K562 (cell line): ENCODE data around the gene MCAM. TPM values are rescaled to one million over a fixed set of nuclear protein-coding genes. Genes with fewer than 3 reads are reported as not detected.
A peak's percentile ranks its signal among the peaks of the same experiment; 100 is the strongest.

Source experiments
- CBFA2T2 ChIP-seq: fragments of 450-650 bp; conservative IDR thresholded peaks from 2 replicates; pipeline ENCODE4 v1.6.1; 2017; ENCODE audit warnings: mild to moderate bottlenecking
- CBX5 ChIP-seq: IDR thresholded peaks from 2 replicates; pipeline ENCODE4 v1.6.1; 2014; ENCODE audit warnings: low read depth, borderline replicate concordance
- DPF2 ChIP-seq: fragments of 450-650 bp; IDR thresholded peaks from 2 replicates; pipeline ENCODE4 v1.6.1; 2016
- ESRRA ChIP-seq: fragments of 450-650 bp; IDR thresholded peaks from 2 replicates; pipeline ENCODE4 v1.6.1; 2014; ENCODE audit warnings: low read depth, mild to moderate bottlenecking, moderate library complexity, borderline replicate concordance
- ETV5 ChIP-seq: sonication (generic); formaldehyde crosslinking; IDR thresholded peaks from 2 replicates; pipeline ENCODE4 v1.4.0; 2020; ENCODE audit warnings: low read depth, mild to moderate bottlenecking, missing genetic modification reagents
- KLF16 ChIP-seq: IDR thresholded peaks from 2 replicates; pipeline ENCODE4 v1.6.1; 2016; ENCODE audit warnings: antibody characterized with exemption
- MAZ ChIP-seq, 2 experiments: fragments of 450-650 bp in 1 of 2; sonication (generic) in 1 of 2; formaldehyde crosslinking; IDR thresholded peaks in 1 of 2; conservative IDR thresholded peaks in 1 of 2; 2 replicates each; pipeline versions ENCODE4 v1.4.0 to v1.5.0; 2020; ENCODE audit warnings: mild to moderate bottlenecking in 1 of 2, missing genetic modification reagents in 1 of 2
- MYC ChIP-seq, 2 experiments: fragments of 250-450 bp in 1 of 2; sonication (Bioruptor Pico) in 1 of 2; IDR thresholded peaks; 2 replicates each; pipeline versions ENCODE4 v1.5.1 to v1.6.1; 2012 to 2021; ENCODE audit warnings: low read depth in 2 of 2, borderline replicate concordance in 1 of 2, improper control_type of control experiment in 1 of 2, low read length in 1 of 2, mild to moderate bottlenecking in 1 of 2, moderate library complexity in 1 of 2
- RNF2 ChIP-seq: sonication (generic); IDR thresholded peaks from 2 replicates; pipeline ENCODE4 v1.6.1; 2016
- SMARCA5 ChIP-seq: fragments of 450-650 bp; IDR thresholded peaks from 2 replicates; pipeline ENCODE4 v1.6.1; 2016
- SMARCE1 ChIP-seq: fragments of 450-650 bp; IDR thresholded peaks from 2 replicates; pipeline ENCODE4 v1.7.1; 2016; ENCODE audit warnings: mild to moderate bottlenecking
- SOX6 ChIP-seq: fragments of 450-650 bp; IDR thresholded peaks from 2 replicates; pipeline ENCODE4 v1.6.1; 2014; ENCODE audit warnings: mild to moderate bottlenecking
- TBP ChIP-seq: optimal IDR thresholded peaks from 2 replicates; pipeline ENCODE3; 2011; ENCODE audit warnings: low read depth, low read length, improper control_type of control experiment
- TRIM24 ChIP-seq, 2 experiments: fragments of 450-650 bp; IDR thresholded peaks; 2 replicates each; pipeline ENCODE4 v1.6.1; 2016
- U2AF1 ChIP-seq: fragments of 200-400 bp; formaldehyde crosslinking; optimal IDR thresholded peaks from 2 replicates; pipeline ENCODE3; 2017; ENCODE audit warnings: mild to moderate bottlenecking, low read depth, low read length, moderate library complexity
- ZFP36 ChIP-seq: fragments of 150-350 bp; IDR thresholded peaks from 2 replicates; pipeline ENCODE4 v1.6.1; 2018; ENCODE audit warnings: low read length, low read depth; ENCODE audit not compliant: partially characterized antibody
- polyA plus RNA-seq, 8 experiments: library from polyadenylated mRNA; depleted of rRNA in 4 of 8; stranded (reverse) in 5 of 8; unstranded in 3 of 8; fragments of >200 nt; fragmentation: Nextera tagmentation in 2 of 8; fragmentation: Illumina TruSeq in 1 of 8; extraction: Ambion mirVana in 2 of 8; extraction: Trizol in 1 of 8; gene quantifications; 2 replicates each; pipeline versions ENCODE4 v1.2.1 to v1.2.3, GENCODE V29; 2011 to 2014; ENCODE audit warnings: inconsistent platforms in 1 of 8, missing spikeins in 1 of 8
- total RNA-seq, 7 experiments: library from RNA; depleted of rRNA in 6 of 7; stranded (reverse); fragments of >200 nt in 6 of 7; fragmentation: Illumina TruSeq in 2 of 7; extraction: Trizol in 2 of 7; gene quantifications; 2 replicates each; pipeline versions ENCODE4 v1.2.1 to v1.2.3, GENCODE V29; 2011 to 2021; ENCODE audit warnings: low replicate concordance in 1 of 7
- TF ChIP-seq, protein P1 (sequence below): fragments of 250-450 bp; sonication (Bioruptor Pico); IDR thresholded peaks from 2 replicates; pipeline ENCODE4 v1.5.0; 2020; ENCODE audit warnings: mild to moderate bottlenecking, borderline replicate concordance
- TF ChIP-seq, protein P2 (sequence below), 3 experiments: fragments of 200-800 bp in 1 of 3; fragments of 250-450 bp in 1 of 3; fragments of 450-650 bp in 1 of 3; sonication (Bioruptor Pico) in 1 of 3; sonication (Bioruptor generic) in 1 of 3; formaldehyde crosslinking in 1 of 3; IDR thresholded peaks; 2 replicates each; pipeline versions ENCODE4 v1.6.1 to v1.8.0; 2016 to 2022; ENCODE audit warnings: mild to moderate bottlenecking in 2 of 3, missing genetic modification characterization in 2 of 3, missing compliant biosample characterization in 1 of 3, moderate library complexity in 1 of 3
- TF ChIP-seq, protein P3 (sequence below): fragments of 450-650 bp; formaldehyde crosslinking; IDR thresholded peaks from 2 replicates; pipeline ENCODE4 v1.4.0; 2020; ENCODE audit warnings: mild to moderate bottlenecking, moderate library complexity

MCAM gene
- total and polyA plus RNA-seq, 9 of the 15 experiments (the other 6 are each of a cell fraction or from before 2014, with no cell fraction given): 14.7 to 118 (median 53.6) TPM

DNA sequence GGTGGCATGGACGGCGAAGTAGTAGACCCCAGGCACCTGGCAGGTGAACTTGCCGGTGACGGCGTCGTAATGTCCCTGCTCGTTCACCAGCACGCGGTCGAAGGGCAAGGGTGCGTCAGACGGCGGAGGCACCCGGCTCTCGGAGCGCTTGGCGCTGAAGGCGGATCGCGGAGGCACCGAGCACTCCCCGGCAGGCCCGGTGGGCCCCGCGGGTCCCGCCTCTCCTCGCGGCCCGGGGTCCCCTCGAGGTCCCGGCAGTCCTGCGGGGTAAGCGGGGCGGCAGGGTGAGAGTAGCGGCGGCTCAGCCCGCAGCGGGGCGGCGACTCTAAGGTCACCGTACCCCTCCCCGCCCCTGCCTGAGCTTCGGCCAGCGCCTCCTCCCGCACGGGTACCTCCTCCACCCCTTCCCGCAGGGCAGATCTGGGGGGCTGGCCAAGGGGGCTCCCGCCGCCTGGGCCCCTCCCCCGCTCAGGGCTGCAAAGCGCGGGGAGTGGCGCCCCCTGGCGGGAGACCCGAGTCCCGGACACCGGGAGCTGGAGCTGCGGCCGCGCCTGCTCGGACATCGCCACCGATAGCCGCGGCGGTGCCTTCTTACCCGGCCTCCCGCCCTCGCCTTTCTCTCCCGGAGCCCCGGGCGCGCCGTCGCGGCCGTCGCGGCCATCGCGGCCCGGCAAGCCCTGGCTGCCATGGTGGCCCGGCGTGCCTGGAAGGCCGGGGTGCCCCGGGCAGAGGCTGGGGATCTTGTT, 22.8 kb upstream of the MCAM start (continued):
- TF ChIP-seq CBFA2T2 (0 out of 2 replicates have a peak, but pooled peaks have one; percentile 2), DPF2 (0 out of 2 replicates have a peak, but pooled peaks have one; percentile 25), TRIM24 (IDR thresholded peaks at IDR 0.05) (peak in 1 of 2 experiments; percentile 44; a peak in 1 of 4 replicates), U2AF1 (peak; percentile 89), MYC (IDR thresholded peaks at IDR 0.05; ENCODE audit: low read depth, low read length) (peak; percentile 57), MYC (CRISPR knock-in tag; IDR thresholded peaks at IDR 0.05; ENCODE audit: borderline replicate concordance, low read depth) (no peak), MAZ (CRISPR knock-in tag; conservative IDR thresholded peaks at IDR 0.05 in 1 of 2, IDR thresholded peaks at IDR 0.05 in 1 of 2) (peak; percentile 89), RNF2 (peak; percentile 7; the same call in 1 of the 2 replicates), ESRRA (peak; percentile 63; the same call in 1 of the 2 replicates), SOX6 (peak; percentile 58; the same call in 1 of the 2 replicates), KLF16 (peak; percentile 39; the same call in 1 of the 2 replicates), CBX5 (no peak), SMARCA5 (no peak), SMARCE1 (peak; percentile 29; the same call in 1 of the 2 replicates), TBP (peak; percentile 33), ETV5 (CRISPR knock-in tag) (peak; percentile 62; the same call in 1 of the 2 replicates), ZFP36 (peak; percentile 18)
- TF ChIP-seq, protein P1, sequence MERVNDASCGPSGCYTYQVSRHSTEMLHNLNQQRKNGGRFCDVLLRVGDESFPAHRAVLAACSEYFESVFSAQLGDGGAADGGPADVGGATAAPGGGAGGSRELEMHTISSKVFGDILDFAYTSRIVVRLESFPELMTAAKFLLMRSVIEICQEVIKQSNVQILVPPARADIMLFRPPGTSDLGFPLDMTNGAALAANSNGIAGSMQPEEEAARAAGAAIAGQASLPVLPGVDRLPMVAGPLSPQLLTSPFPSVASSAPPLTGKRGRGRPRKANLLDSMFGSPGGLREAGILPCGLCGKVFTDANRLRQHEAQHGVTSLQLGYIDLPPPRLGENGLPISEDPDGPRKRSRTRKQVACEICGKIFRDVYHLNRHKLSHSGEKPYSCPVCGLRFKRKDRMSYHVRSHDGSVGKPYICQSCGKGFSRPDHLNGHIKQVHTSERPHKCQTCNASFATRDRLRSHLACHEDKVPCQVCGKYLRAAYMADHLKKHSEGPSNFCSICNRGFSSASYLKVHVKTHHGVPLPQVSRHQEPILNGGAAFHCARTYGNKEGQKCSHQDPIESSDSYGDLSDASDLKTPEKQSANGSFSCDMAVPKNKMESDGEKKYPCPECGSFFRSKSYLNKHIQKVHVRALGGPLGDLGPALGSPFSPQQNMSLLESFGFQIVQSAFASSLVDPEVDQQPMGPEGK (CRISPR knock-in tag): no peak
- TF ChIP-seq, protein P2, sequence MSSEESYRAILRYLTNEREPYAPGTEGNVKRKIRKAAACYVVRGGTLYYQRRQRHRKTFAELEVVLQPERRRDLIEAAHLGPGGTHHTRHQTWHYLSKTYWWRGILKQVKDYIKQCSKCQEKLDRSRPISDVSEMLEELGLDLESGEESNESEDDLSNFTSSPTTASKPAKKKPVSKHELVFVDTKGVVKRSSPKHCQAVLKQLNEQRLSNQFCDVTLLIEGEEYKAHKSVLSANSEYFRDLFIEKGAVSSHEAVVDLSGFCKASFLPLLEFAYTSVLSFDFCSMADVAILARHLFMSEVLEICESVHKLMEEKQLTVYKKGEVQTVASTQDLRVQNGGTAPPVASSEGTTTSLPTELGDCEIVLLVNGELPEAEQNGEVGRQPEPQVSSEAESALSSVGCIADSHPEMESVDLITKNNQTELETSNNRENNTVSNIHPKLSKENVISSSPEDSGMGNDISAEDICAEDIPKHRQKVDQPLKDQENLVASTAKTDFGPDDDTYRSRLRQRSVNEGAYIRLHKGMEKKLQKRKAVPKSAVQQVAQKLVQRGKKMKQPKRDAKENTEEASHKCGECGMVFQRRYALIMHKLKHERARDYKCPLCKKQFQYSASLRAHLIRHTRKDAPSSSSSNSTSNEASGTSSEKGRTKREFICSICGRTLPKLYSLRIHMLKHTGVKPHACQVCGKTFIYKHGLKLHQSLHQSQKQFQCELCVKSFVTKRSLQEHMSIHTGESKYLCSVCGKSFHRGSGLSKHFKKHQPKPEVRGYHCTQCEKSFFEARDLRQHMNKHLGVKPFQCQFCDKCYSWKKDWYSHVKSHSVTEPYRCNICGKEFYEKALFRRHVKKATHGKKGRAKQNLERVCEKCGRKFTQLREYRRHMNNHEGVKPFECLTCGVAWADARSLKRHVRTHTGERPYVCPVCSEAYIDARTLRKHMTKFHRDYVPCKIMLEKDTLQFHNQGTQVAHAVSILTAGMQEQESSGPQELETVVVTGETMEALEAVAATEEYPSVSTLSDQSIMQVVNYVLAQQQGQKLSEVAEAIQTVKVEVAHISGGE (CRISPR knock-in tag; IDR thresholded peaks at IDR 0.05): 0 out of 6 replicates have a peak, but pooled peaks of 1 of the 3 experiments have one; percentile 32
- TF ChIP-seq, protein P3, sequence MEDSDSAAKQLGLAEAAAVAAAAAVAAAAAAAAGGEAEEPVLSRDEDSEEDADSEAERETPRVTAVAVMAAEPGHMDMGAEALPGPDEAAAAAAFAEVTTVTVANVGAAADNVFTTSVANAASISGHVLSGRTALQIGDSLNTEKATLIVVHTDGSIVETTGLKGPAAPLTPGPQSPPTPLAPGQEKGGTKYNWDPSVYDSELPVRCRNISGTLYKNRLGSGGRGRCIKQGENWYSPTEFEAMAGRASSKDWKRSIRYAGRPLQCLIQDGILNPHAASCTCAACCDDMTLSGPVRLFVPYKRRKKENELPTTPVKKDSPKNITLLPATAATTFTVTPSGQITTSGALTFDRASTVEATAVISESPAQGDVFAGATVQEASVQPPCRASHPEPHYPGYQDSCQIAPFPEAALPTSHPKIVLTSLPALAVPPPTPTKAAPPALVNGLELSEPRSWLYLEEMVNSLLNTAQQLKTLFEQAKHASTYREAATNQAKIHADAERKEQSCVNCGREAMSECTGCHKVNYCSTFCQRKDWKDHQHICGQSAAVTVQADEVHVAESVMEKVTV (CRISPR knock-in tag): peak; percentile 40; the same call in 1 of the 2 replicates
